Spleen (tissue), 11 donors: ENCODE measurements around the gene PSMB9. TPM values are rescaled to one million over a fixed set of nuclear protein-coding genes. Genes with fewer than 3 reads are reported as not detected.

Experiments used
- DNase-seq: peaks from one replicate; pipeline ENCODE4 v3.0.0-alpha.2; 2020
- H3K27ac ChIP-seq, 8 donors: fragments of 200-600 bp; sonication (generic) in 7 of 8; 1 replicate in 4 of 8; 2 replicates in 4 of 8; pipeline versions ENCODE4 v1.5.0 to v1.8.0; 2016 to 2021; ENCODE audit warnings: inconsistent platforms in 4 of 8, mild to moderate bottlenecking in 4 of 8, moderate library complexity in 1 of 8
- H3K27me3 ChIP-seq, 7 donors: fragments of 200-600 bp; sonication (generic) in 6 of 7; replicated peaks in 1 of 7; 1 replicate in 4 of 7; 2 replicates in 3 of 7; pipeline versions ENCODE4 v1.5.0 to v1.8.0; 2016 to 2021; ENCODE audit warnings: inconsistent platforms in 3 of 7, mild to moderate bottlenecking in 1 of 7
- H3K36me3 ChIP-seq, 6 donors: fragments of 200-600 bp; sonication (generic) in 5 of 6; 1 replicate in 4 of 6; 2 replicates in 2 of 6; pipeline versions ENCODE4 v1.5.0 to v1.8.0; 2016 to 2021; ENCODE audit warnings: inconsistent platforms in 2 of 6
- H3K4me1 ChIP-seq, 6 donors: fragments of 200-600 bp; sonication (generic) in 5 of 6; 1 replicate in 3 of 6; 2 replicates in 3 of 6; pipeline versions ENCODE4 v1.5.0 to v1.8.0; 2016 to 2021; ENCODE audit warnings: inconsistent platforms in 3 of 6
- H3K4me3 ChIP-seq, 8 donors: fragments of 200-600 bp; sonication (generic) in 7 of 8; 1 replicate in 4 of 8; 2 replicates in 4 of 8; pipeline versions ENCODE4 v1.5.0 to v1.8.0; 2016 to 2021; ENCODE audit warnings: inconsistent platforms in 4 of 8, mild to moderate bottlenecking in 4 of 8, moderate library complexity in 2 of 8
- H3K9me3 ChIP-seq, 8 donors: fragments of 200-600 bp; sonication (generic) in 7 of 8; 1 replicate in 4 of 8; 2 replicates in 4 of 8; pipeline versions ENCODE4 v1.5.0 to v1.8.0; 2016 to 2021; ENCODE audit warnings: inconsistent platforms in 4 of 8
- CTCF ChIP-seq, 11 experiments: fragments of 200-600 bp in 7 of 11; fragments of 450-650 bp in 4 of 11; sonication (generic) in 4 of 11; IDR thresholded peaks in 8 of 11; conservative IDR thresholded peaks in 3 of 11; 1 replicate in 7 of 11; 2 replicates in 4 of 11; pipeline versions ENCODE4 v1.4.0 to v1.8.0; 2016 to 2021; ENCODE audit warnings: antibody characterized with exemption in 11 of 11, inconsistent platforms in 4 of 11, mild to moderate bottlenecking in 1 of 11
- POLR2A ChIP-seq, 3 donors: fragments of 450-650 bp; IDR thresholded peaks; one replicate each; pipeline ENCODE4 v1.5.1; 2017; ENCODE audit warnings: antibody characterized with exemption in 3 of 3, mild to moderate bottlenecking in 1 of 3
- POLR2AphosphoS5 ChIP-seq, 3 donors: sonication (generic); formaldehyde crosslinking; IDR thresholded peaks; one replicate each; pipeline ENCODE4 v1.5.1; 2017; ENCODE audit warnings: antibody characterized with exemption in 3 of 3
- WGBS, 5 donors: extraction: QIAGEN DNeasy Blood & Tissue Kit in 3 of 5; methylation state at CpG; one replicate each; pipeline versions ENCODE4 v1.1.5 to v1.1.7; 2013 to 2018; 5-methylcytosine and 5-hydroxymethylcytosine counted together
- intact Hi-C: fragments of 100-400 bp; cut with DNase I; formaldehyde crosslinking; loops from one replicate; pipeline ENCODE4 v1.15.0; 2023; ENCODE audit warnings: low total_unique reads
- polyA plus RNA-seq, 3 donors: library from polyadenylated mRNA; stranded (reverse); fragments of 200-250 nt; gene quantifications; one replicate each; pipeline ENCODE4 v1.2.1, GENCODE V29; 2013
- total RNA-seq, 7 donors: library from RNA; depleted of rRNA in 3 of 7; stranded (reverse); fragments of >200 nt in 3 of 7; fragmentation: NEBNext Ultra II Directional in 4 of 7; extraction: Animal tissue kit (Norgen Biotek cat#: 25700) in 4 of 7; gene quantifications; one replicate each; pipeline versions ENCODE4 v1.1.0 to v1.2.1, GENCODE V29; 2016 to 2021
- donor health status: healthy with polysubstance abuse.
- donor health status: DM: no; HTN: no; CAD: no; lungs with moderate emphysema.
- donor health status: DM: no; HTN: no; CAD: no.
- donor health status: Bipolar disorder and iron deficiency.
- donor health status: healthy.
- donor health status: DM: no; HTN: no; CAD: no.
- donor health status: DM: yes; HTN: yes; CAD: no.

The PSMB9 gene
- total and polyA plus RNA-seq, 10 donors, result 141 to 328 (median 172) TPM

- H3K4me3 ChIP-seq, result peak overlapping the region in 1 of 8 donors; percentile 71
- no peak for TF ChIP-seq POLR2AphosphoS5 (IDR thresholded peaks at IDR 0.05)
- TF ChIP-seq POLR2A (IDR thresholded peaks at IDR 0.05), result no peak
- TF ChIP-seq CTCF (IDR thresholded peaks at IDR 0.05 in 8 of 11, conservative IDR thresholded peaks at IDR 0.05 in 3 of 11), result no peak
- H3K9me3 ChIP-seq, result no peaks in the 10 kb centered on the region
- peaks cover 0 to 59% (median 14%) of the 10 kb centered on the region in 6 donors for H3K4me1 ChIP-seq
- H3K27ac ChIP-seq, result peak overlapping the region in 7 of 8 donors; percentile 17 to 94 (median 85)
- intact Hi-C loops, result no loop called here
- no peak for DNase-seq
- no peaks in the 10 kb centered on the region for H3K27me3 ChIP-seq
- H3K36me3 ChIP-seq, result peaks cover 0 to 26% (median 4%) of the 10 kb centered on the region in 6 donors
- 70 to 91% (median 85%) methylated on average over 2 of the region's 2 CpGs for WGBS, 5 donors
Observed at GRCh38 chr6:32814145-32814544, 39.8 kb upstream of the PSMB9 start.

- no peak for DNase-seq
- Histone ChIP-seq H3K9me3 (no peaks in the 10 kb centered on the region), H3K4me3 (peak overlapping the region; percentile 5 to 71 (median 28)), H3K27me3 (no peaks in the 10 kb centered on the region), H3K36me3 (peaks cover 0 to 26% (median 4%) of the 10 kb centered on the region in 6 donors), H3K27ac (peak overlapping the region; percentile 0 to 94 (median 84)), H3K4me1 (peaks cover 0 to 64% (median 14%) of the 10 kb centered on the region in 6 donors)
- intact Hi-C loops, result no loop called here
- TF ChIP-seq POLR2AphosphoS5 (IDR thresholded peaks at IDR 0.05), result no peak
- TF ChIP-seq CTCF (IDR thresholded peaks at IDR 0.05 in 8 of 11, conservative IDR thresholded peaks at IDR 0.05 in 3 of 11), result no peak
- TF ChIP-seq POLR2A (IDR thresholded peaks at IDR 0.05), result no peak
- 54 to 64% (median 58%) methylated on average over 5 of the region's 5 CpGs for WGBS, 5 donors
Observed at GRCh38 chr6:32815115-32815514, 38.9 kb upstream of the PSMB9 start.

- WGBS, 5 donors, result 40 to 60% (median 50%) methylated on average over 2 of the region's 2 CpGs
- TF ChIP-seq POLR2AphosphoS5 (IDR thresholded peaks at IDR 0.05) (peak in 1 of 3 donors; percentile 20), CTCF (IDR thresholded peaks at IDR 0.05 in 8 of 11, conservative IDR thresholded peaks at IDR 0.05 in 3 of 11) (no peak), POLR2A (IDR thresholded peaks at IDR 0.05) (peak in 2 of 3 donors; percentile 54 to 86)
- intact Hi-C loops, result no loop called here
- H3K9me3 ChIP-seq, result no peaks in the 10 kb centered on the region
- H3K4me1 ChIP-seq, result peaks cover 0 to 72% (median 15%) of the 10 kb centered on the region in 6 donors
- peak overlapping the region; percentile 44 to 94 (median 84) for H3K27ac ChIP-seq
- peak overlapping the region; percentile 22 to 71 (median 32) for H3K4me3 ChIP-seq
- no peaks in the 10 kb centered on the region for H3K27me3 ChIP-seq
- H3K36me3 ChIP-seq, result peaks cover 0 to 26% (median 4%) of the 10 kb centered on the region in 6 donors
- no peak for DNase-seq
Observed at GRCh38 chr6:32815996-32816395, 38.0 kb upstream of the PSMB9 start.

- Histone ChIP-seq H3K4me3 (peak within 1 kb of the TSS; percentile 22 to 71 (median 32)), H3K36me3 (peaks cover 0 to 26% (median 4%) of the 10 kb centered on the region in 6 donors), H3K27me3 (no peaks in the 10 kb centered on the region), H3K9me3 (no peaks in the 10 kb centered on the region), H3K4me1 (peaks cover 0 to 80% (median 22%) of the 10 kb centered on the region in 6 donors), H3K27ac (peak within 1 kb of the TSS; percentile 44 to 94 (median 84))
- no peak for DNase-seq
- 36 to 48% (median 47%) methylated on average over 3 of the region's 3 CpGs for WGBS, 5 donors
- intact Hi-C loops, result no loop called here
- TF ChIP-seq CTCF (IDR thresholded peaks at IDR 0.05 in 8 of 11, conservative IDR thresholded peaks at IDR 0.05 in 3 of 11) (no peak), POLR2A (IDR thresholded peaks at IDR 0.05) (no peak), POLR2AphosphoS5 (IDR thresholded peaks at IDR 0.05) (no peak)
Observed at GRCh38 chr6:32816746-32817204, 37.2 kb upstream of the PSMB9 start, which contains the start of gene HLA-DOB. Gene HLA-DOB (minus strand): TSS chr6:32817002. CDS start chr6:32816951, 51 bp downstream.
